Activated CD4-positive, alpha-beta T cell treated with anti-CD3 and anti-CD28 coated beads, Interleukin-10, Interleukin-2, amounts not matched to agents 100 ng/mL and 50 ng/mL, durations not matched to agents 16 hours and 8 hours (primary cell): ENCODE results near the gene EXOG.
"Not testable (repeated sequence)": the region's sequence is repeated elsewhere in the genome, so short reads cannot be mapped to it uniquely, and the experiment has no call there.

Source experiments
- DNase-seq: peaks from one replicate; pipeline ENCODE4 v3.0.0-alpha.2; 2020

Gene EXOG

DNA sequence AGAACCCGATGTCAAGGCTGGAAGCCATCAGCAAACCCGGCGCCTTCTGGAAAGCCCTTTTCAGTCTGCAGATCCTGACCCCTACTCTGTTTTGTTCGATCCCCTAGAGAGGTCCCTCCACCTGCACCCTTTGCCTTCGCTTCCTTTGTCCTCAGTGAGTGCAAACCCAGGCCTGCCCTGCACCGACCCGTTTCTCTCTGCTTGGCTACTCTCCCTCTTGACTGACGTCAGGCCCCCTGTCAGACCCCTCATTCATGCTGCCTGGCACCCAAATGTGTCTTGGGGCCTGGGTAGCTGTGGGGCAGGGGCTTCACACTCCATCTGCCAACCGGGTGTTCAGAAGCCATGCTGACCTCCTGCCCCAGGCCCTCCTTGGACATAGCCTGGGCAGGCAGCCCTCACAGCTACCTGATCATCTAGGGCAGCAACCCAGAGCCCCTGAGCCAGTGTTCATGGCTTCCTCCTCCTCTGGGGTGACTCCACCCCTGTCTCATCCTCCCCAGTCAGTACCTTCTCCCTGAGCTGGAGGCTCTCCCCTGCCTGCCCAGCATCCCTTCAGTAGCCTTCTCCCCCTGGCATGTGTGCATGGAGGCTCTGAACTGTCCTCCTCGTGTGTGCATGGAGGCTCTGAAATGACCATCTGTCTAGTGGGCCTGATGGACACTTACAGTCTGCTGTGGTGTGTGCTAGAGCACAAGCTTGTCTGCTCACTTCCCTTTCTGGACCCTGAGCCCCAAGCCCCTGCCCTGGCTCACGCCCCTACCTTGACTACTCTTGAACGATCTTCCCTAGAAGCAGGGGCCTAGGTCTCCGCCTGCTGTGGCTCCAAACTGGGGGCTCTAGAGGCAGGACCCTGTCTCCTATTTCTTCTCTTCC is 69.4 kb downstream of the EXOG start:
- DNase-seq: no peak

DNA sequence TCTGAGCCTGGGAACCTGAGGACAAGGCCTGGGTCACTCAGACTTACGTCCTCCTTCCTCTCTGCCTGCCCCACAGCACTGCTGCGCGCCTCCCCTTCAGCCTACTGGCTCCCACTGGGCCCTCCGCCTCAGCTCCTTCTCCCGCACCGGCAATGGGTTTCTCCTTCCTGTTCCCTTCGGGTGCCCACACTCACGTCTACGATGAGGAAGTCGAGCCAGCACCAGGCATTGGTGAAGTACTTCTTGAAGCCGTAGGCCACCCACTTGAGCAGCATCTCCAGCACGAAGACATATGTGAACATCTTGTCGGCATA is 70.0 kb downstream of the EXOG start:
- no peak for DNase-seq

DNA sequence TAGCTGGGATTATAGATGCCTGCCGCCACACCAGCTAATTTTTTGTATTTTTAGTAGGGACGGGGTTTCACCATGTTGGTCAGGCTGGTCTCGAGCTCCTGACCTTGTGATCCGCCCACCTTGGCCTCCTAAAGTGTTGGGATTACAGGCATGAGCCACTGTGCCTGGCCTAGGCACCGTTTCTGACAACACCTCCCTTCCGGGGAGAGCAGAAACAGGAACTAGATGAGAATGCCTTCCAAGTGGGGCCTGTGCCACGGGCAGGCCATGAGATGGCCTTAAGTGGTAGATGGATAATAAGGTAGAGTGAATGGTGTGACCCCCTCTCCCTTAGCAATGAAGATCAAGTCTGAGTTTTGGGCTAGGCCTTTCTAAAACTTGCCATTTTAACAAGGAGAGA is 70.7 kb downstream of the EXOG start:
- DNase-seq: not testable (repeated sequence)

DNA sequence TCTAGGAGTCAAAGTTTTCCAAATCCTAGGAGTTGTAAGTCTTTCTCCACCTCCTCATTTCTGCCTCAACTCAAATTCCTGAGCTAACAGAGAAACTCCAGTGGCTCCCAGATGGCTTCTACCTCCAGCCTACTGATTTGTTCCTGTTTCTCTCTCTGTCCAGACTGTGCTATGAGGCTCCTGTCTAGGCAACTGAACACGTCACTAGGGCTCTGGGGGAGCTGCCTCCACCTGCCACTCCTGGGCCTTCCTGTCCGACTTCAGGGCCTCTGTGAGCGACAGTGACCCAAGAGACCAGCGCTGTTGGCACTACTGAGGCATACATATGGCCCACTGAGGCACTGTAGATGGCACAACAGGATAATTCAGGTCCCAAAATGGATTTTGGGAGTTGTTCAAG is 71.4 kb downstream of the EXOG start:
- DNase-seq: no peak

DNA sequence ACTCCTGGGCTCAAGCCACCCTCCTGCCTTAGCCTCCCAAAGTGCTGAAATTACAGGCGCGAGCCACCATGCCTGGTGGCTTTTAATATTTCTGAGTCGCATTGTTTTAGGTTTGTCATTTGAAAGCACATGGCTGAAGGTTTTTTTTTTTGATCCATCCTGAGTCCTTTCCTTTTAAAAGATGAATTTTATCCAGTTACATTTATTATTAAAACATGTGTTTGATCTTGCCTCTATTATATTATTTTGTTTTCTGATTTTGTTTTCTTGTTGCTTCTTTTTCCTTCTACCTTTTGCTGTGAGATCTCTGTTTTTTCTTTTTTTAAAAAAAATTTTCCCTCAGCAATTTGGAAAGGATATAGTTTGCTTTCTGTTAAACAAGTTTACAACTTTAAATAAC is 77.0 kb downstream of the EXOG start:
- DNase-seq: no peak

DNA sequence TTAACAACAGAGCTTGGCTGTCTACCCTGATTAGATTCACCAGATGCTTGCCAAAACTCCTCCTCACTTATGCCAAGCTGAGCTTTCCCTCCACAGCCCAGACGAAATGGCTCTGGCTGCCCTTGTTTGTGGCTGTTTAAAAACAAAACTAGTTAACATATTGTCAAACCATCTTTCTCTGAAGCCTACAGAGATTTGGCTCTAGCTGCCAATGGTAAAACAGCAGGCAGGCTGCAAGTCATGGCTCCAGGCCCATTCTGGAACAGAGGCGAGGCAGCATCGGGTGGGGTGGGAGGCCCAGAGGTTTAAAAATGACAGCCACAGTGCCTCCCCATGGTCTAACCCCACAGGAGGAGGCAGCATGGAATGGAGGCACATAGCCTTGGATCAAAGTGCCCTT is 77.4 kb downstream of the EXOG start:
- DNase-seq: no peak

DNA sequence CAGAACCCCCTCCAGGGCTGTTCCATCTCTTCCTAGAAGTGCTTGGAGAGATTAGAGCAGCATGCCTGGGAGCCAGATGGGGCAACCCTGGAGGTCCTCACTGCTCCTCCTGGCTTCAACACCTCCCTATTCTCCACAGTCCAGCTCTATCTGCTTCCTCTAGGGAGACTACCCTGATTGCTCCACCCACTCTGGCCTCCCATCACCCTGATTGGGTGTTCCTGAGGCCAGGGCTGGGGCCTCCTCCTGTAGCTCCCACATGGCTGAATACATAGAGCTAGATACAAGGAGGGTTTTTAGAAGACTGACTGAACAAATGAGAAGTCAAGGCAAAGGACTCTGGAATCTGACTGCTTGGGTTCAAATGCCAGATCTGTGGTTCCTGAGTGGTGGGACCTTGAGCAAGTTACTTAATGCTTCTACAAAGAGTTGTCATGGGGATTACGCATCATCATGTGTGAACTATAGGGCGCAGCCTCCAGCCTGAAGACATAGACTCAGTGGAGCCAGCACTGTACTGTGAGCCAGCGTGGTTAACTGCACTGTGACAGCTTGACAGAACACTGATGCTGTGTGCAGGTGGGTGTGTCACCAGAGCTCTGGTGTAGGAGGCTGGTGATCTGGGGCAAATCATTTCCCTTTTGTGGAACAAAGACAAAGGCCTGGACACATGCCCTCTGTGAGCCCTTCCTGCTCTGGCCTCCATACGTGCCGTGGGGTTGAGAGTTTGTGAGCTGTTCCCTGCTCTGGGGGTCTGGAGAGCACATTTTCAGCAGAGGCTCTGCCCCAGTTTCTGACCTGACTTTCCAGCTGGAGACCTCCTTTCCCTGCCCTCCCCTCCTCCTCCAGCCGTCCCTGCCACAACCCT is 78.5 kb downstream of the EXOG start:
- DNase-seq: no peak

DNA sequence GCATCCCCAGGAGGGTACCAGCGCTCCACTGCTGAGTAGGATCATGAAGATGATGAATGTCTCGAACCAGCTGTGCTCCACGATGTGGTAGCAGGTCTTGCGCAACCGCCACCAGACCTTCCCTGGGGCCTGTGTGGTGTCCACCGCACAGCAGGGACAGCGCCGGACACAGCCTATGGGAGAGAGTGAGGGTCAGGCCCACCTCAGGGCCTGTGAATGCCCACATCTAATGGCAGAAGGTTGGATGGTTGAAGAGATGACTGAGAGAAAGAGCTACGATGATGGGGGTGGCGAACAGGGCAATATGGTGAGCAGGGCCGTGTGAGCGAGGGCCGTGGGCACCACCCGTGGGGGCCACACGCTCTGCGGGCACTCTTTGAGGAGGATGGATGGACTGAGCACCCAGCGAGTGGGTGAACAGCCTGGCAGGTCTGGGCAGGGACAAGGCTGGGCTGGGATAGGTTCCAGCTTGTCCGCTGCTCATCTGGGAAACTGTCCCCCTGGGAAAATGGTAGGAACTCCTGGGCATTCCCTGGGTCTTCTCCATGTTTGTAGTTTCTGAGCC is 79.2 kb downstream of the EXOG start:
- no peak for DNase-seq
